ENCODE measurements around the gene CNOT10. TPM values are rescaled to one million over a fixed set of nuclear protein-coding genes. Genes with fewer than 3 reads are reported as not detected.
"Not testable (repeated sequence)": the region's sequence is repeated elsewhere in the genome, so short reads cannot be mapped to it uniquely, and the experiment has no call there.

CNOT10 gene
- total RNA-seq, 1 donor from 2014 or later, result 22.4 TPM

DNA sequence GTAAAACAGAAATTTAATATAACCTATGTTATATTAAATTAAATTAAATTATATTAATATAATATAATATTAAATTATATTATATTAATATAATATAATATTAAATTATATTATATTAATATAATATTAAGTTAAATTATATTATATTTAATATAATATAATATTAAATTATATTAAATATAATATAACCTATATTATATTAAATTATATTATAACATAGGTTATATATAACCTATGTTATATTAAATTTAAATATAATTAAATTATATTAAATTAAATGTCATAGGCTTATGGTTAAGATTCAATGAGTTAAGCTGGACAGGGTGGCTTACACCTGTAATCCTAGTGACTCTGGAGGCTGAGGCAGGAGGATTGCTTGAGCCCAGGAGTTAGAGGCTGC lies 40.6 kb upstream of the CNOT10 start:
- FAIRE-seq (no peak), DNase-seq (ENCODE audit: low read depth) (no peak)
- Histone ChIP-seq H3K27me3 (ENCODE audit: control insufficient read depth, insufficient read depth, low read length) (no peaks in the 10 kb centered on the region), H3K4me3 (ENCODE audit: low read depth, low read length) (no peak overlapping the region), H3K36me3 (ENCODE audit: control insufficient read depth, insufficient read depth, low read length) (no peaks in the 10 kb centered on the region)
- no peak for TF ChIP-seq CTCF (IDR thresholded peaks at IDR 0.05; ENCODE audit: insufficient read depth, low read length, severe bottlenecking)

DNA sequence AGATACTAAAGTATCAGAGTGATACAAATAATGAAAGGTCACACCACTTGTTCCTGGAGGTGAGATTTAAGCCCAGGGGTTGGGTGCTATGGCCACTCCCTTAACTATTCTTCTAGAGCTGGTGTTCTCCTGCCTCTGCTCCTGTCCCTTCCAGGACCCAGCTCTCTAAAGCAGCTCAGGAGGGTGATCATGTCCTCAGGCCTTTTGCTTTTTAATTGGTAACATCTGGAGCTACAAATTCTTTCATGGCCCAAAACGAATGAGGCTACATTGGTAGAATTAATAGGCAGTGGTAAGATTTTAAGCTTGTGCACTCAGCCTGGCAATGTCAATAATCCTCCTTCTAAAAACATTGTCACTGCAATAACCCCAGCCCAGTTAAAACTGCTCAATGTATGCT lies 38.2 kb upstream of the CNOT10 start:
- H3K4me3 ChIP-seq (ENCODE audit: low read depth, low read length), result no peak overlapping the region
- DNase-seq (ENCODE audit: low read depth), result no peak
- no peak for TF ChIP-seq CTCF (IDR thresholded peaks at IDR 0.05; ENCODE audit: insufficient read depth, low read length, severe bottlenecking)
- H3K36me3 ChIP-seq (ENCODE audit: control insufficient read depth, insufficient read depth, low read length), result no peaks in the 10 kb centered on the region
- H3K27me3 ChIP-seq (ENCODE audit: control insufficient read depth, insufficient read depth, low read length), result no peaks in the 10 kb centered on the region
- no peak for FAIRE-seq

- H3K4me3 ChIP-seq (ENCODE audit: low read depth, low read length); DNase-seq (ENCODE audit: low read depth); H3K27me3 ChIP-seq (ENCODE audit: control insufficient read depth, insufficient read depth, low read length); FAIRE-seq; H3K36me3 ChIP-seq (ENCODE audit: control insufficient read depth, insufficient read depth, low read length): not testable (repeated sequence)
These were observed 32.5 kb upstream of the CNOT10 start for GRCh38 chr3:32652337-32653100.

DNA sequence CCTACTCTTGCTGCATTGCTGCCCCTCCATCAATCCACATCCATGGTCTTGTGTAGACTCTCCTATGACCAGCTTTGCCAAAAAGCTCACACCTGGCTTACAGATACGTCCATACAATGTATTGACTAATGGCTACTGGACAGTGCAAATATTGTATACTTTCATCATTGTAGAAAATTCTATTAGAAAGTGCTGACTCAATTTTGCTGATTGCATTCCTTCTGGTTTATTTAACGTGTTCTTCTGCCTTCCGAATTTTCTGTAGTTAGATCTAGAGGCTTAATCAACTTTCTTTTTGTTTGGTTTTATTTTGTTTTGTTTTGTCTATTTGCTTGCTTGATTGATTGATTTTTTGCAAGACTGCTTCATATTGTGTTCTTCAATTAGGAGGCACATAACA lies 29.8 kb upstream of the CNOT10 start:
- Histone ChIP-seq H3K27me3 (ENCODE audit: control insufficient read depth, insufficient read depth, low read length) (peaks cover 2% of the 10 kb centered on the region), H3K36me3 (ENCODE audit: control insufficient read depth, insufficient read depth, low read length) (no peaks in the 10 kb centered on the region), H3K4me3 (ENCODE audit: low read depth, low read length) (no peak overlapping the region)
- no peak for TF ChIP-seq CTCF (IDR thresholded peaks at IDR 0.05; ENCODE audit: insufficient read depth, low read length, severe bottlenecking)
- FAIRE-seq (no peak), DNase-seq (ENCODE audit: low read depth) (no peak)

DNA sequence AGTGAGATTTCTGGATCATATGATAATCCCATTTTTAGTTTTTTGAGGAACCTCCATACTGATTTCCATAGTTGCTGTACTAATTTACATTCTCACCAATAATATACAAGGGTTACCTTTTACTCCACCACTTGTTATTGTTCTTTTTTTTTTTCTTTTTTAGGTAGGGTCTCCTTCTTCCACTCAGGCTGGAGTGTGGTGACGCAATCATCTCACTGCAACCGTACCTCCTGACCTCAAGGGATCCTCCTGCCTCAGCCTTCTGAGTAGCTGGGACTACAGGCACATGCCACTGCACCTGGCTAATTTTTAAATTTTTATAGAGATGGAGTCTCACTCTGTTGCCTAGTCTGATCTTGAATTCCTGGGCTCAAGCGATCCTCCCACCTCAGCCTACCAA lies 24.4 kb upstream of the CNOT10 start:
- FAIRE-seq (no peak), DNase-seq (ENCODE audit: low read depth) (no peak)
- TF ChIP-seq CTCF (IDR thresholded peaks at IDR 0.05; ENCODE audit: insufficient read depth, low read length, severe bottlenecking), result no peak
- Histone ChIP-seq H3K27me3 (ENCODE audit: control insufficient read depth, insufficient read depth, low read length) (peaks cover 2% of the 10 kb centered on the region), H3K4me3 (ENCODE audit: low read depth, low read length) (no peak overlapping the region), H3K36me3 (ENCODE audit: control insufficient read depth, insufficient read depth, low read length) (no peaks in the 10 kb centered on the region)

DNA sequence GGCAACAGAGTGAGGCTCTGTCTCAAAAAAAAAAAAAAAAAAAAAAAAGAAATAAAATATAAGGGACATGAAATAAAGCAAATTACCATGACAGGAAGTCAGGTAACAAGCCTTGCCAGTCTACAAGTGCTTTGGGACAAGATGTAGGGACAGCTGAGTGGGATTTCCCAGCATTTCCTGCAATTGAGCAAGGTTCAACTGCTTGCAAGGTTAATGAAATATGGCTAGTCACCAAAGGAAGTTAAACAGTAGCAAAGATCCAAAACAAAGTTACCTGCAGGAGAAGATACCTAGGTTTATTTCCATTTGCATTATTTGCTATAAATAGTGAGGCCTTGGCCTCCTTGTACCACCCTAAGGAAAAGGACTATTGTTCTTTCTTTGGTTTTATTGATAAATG lies 22.3 kb upstream of the CNOT10 start:
- no peak for TF ChIP-seq CTCF (IDR thresholded peaks at IDR 0.05; ENCODE audit: insufficient read depth, low read length, severe bottlenecking)
- no peaks in the 10 kb centered on the region for H3K36me3 ChIP-seq (ENCODE audit: control insufficient read depth, insufficient read depth, low read length)
- no peak for FAIRE-seq

More for the DNA sequence above, 22.3 kb upstream of the CNOT10 start:
- Histone ChIP-seq H3K27me3 (ENCODE audit: control insufficient read depth, insufficient read depth, low read length) (peaks cover 2% of the 10 kb centered on the region), H3K4me3 (ENCODE audit: low read depth, low read length) (no peak overlapping the region)
- no peak for DNase-seq (ENCODE audit: low read depth)
